NCI-H1105 (cell line): Measurements from ENCODE around the gene GPRC5B.

Experiments
- DNase-seq: peaks from one replicate; lab custom pipeline; 2025; lab: John Stamatoyannopoulos, UW

Gene GPRC5B, protein sequence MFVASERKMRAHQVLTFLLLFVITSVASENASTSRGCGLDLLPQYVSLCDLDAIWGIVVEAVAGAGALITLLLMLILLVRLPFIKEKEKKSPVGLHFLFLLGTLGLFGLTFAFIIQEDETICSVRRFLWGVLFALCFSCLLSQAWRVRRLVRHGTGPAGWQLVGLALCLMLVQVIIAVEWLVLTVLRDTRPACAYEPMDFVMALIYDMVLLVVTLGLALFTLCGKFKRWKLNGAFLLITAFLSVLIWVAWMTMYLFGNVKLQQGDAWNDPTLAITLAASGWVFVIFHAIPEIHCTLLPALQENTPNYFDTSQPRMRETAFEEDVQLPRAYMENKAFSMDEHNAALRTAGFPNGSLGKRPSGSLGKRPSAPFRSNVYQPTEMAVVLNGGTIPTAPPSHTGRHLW

DNA sequence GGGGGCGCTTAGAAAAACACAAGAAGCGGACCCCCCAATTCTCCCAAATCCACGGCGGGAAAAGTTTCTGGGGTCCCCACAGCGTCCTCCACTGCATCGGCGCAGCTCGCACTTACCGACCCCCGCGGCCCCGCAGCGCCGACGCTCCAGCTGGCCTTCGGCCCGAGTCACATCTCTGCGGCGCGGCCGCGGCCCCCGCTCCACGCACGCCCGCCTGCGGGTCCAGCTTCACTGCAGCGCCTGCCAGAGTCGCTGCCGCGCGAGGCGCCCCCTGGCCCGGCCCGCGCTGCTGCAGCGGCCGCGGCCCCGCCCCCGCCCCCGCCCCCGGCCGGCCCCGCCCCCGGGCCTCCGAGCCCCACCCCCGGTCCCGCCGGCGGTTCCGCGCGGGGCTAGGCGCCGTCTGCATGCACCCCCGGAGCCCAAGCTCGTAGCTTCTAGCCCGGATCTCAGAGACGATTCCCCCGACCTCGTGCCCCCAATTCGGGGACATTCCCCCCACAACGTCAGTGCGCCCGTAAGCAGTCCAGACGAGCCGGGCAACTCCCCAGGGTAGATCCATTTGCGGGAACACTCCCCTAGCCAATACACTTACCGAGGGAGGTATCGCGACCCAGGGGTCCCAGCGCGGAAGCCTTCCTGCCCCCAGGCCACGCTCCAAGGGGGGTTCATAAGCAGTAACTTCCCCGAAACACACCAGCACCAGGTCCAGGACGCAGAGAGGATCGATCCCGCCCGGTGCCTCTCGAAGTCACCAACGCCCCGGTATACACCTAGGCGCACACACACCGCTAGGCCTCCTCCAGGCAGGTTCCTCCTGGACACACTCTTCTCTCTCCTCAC is at the start of gene GPRC5B:
Gene GPRC5B, minus strand, starts transcription at position 238 of the 840 bp plus-strand sequence. CDS start 12,003 bp downstream, outside the sequence.
- DNase-seq, result peak; percentile 31

DNA sequence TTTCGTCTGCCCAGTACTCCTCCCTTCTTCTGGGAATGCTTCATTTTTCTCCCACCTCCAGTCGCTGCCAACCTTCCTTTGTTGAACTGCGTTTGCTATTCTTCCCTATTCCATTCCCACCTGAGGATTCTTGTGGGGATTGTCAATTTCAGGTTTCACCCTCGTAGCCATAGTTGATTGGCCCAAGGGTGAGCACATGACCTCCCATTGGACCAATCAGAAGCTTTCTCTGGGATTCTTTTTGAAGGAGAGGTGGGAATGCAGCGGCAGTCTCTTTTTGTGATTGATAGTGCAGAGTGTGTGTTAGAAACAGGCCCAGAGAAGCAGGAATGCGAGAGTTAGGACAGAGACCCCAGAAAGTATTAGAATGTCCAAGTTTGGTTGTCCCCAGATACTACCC is 49.1 kb upstream of the GPRC5B start:
- DNase-seq, result no peak

DNA sequence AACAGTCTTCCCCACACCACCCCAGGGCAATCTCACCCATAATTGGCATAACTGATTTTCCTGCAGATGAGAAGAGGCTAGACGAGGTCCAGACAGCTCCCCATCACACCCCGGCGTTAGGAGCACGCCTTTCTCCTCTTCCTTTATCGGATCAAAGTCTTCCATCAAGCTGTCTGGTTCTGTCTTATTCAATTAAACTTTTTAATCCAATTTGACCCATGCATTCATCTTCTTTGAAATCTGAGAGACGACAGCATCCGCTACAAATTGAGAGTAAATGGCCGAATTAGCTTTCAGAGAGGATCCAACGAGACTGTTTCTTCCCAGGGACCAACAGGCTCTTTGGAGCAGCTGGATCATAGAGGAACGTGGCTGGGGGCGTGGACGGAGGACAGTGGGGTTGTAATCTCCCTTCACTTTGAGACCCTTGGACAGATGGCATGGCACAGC is 44.4 kb upstream of the GPRC5B start:
- DNase-seq, result no peak

DNA sequence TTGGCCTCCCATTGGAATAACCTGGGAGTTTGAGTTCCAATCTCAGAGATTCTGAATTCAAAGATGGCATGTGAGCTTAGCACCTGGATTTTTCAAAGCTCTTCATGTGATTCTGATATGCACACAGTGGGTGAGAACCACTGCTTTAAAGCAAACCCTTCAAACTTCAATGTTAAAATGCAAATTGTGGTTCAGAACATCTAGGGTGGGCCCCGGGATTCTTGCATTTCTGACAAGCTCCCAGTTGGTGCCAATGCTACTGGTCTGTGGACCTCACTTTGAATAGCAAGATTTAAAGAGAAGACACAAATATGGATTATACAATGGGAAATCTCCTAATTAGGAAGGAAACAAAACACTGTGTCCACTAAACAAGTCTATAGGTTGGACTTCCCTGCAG is 43.8 kb upstream of the GPRC5B start:
- no peak for DNase-seq

DNA sequence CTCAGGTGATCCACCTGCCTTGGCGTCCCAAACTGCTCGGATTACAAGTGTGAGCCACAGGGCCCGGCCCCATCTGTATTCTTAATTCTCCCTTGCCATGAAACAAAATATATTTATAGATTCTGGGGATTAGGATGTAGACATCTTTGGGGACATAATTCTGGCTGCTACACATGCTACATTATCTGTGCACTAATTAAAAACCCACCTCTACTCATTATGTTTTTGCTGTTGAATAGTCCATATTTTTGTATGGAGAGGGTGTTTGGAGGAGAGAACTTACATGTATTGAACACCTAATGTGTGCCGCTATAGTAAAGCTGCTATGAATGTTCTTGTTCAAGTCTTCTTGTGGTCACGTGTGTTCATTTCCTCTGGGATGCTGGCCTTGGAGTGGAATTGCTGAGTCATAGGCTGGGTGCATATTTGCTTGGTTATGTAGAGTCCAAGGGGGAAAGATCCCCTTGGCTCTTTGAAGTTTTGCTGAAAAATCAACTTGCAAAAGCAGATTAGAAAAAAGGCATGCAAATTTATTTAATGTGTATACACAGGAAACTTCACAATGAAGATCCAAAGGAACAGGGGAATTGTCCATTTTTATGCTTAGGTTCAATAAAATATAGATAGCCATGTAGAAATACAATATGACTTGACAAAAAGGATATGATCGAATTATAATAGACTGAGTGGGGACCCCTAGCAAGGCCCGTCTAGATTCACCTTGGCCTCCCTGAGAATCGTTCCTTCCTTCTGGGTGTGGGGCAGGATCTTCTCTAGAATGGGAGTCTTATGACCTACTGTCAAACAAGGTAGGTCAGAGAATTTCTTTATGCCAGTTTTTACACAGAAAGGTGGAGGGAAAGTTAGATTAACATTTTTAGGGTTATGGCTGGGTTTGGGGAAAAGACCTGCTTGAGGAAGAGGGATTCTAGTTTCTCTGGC is 42.1 kb upstream of the GPRC5B start:
- no peak for DNase-seq

- no peak for DNase-seq
Observed at GRCh38 chr16:19923396-19923795, 38.7 kb upstream of the GPRC5B start.

DNA sequence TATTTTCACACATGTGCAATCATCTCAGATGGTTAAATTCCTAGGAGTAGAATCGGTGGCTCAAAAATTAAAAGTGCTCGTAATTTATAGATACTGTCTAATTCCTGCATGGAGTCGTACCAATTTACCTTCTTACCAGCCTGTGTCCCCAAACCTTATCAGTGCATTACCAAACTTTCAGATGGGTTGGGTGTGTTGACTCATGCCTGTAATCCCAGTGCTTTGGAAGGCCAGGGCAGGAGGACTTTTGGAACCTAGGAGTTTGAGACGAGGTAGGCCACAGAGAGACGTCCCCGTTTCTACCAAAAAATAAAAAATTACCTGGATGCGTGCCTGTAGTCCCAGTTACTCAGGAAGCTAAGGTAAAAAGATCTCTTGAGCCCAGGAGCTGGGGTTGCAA is 34.5 kb upstream of the GPRC5B start:
- DNase-seq, result no peak

GRCh38 chr16:19916064-19916463 is 31.4 kb upstream of the GPRC5B start:
- no peak for DNase-seq

DNA sequence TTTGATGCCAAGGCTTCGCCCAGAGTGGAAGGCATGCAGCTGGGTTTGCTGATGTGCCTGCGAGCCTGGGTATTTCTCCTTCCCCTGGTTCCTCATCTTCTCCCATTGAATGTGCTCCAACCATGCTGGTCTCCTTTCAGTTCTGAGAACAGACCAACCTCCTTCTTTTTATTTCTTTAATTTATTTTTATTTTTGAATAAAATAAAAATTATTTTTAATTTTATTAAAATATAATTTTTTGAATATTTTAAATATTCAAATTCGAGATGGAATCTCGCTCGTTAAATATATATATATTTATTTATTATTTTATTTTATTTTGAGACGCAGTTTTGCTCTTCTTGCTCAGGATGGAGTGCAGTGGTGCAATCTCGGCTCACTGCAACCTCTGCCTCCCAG is 30.2 kb upstream of the GPRC5B start:
- no peak for DNase-seq

DNA sequence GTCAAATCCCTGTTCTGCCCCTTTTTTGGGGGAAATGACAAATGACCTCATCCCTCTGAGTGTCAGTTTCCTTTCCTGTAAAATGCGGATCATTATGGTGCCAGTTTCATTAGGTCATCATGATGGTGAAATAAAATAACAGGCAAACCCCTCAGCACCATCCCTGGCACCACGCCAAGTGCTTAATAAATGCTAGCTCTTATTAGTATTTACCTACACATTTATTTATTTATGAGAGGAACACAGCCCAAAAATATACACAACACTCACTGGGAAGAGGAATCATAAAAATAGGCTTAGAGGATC is 28.6 kb upstream of the GPRC5B start:
- no peak for DNase-seq

DNA sequence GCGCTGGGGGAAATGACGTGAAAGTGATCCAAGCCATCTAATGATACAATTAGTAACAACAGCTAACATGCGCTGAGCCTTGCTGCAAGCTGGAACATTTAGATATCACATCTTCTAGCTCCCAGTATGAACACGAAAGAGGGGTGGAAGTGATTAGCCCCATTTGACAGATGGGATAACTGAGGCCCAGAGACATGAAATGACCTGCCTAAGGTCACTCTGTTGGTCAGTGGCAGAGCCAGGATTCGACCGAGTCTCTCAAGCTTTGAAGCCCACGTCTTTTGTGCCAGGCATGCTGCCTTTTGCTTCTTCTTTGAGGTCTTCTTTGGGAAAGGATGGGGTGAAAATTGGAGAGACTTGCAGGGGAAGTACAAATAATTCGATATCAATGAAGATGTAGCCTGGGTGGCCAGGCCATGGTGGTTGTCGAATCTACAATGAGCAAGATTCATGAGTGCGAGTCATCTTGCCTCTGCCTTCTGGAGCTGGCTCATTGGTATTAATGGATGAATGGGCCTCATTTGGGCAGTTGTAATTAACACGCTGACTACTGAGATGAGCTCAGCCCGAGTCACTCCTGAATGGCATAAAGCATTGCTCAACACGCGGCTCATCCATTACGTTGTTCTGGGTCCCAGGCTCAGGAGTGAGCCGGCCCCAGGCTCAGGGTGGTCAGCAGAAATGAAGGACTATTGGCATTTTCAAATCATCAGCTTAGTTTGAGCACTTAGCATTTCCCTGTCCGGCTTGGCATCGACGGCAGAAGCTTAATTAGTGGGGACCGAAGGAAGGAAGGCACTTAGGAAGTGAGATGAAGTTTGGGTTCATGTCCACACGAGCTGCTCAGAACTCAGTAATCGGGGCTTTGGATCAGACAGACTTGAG is 28.0 kb upstream of the GPRC5B start:
- DNase-seq, result no peak

GRCh38 chr16:19911747-19912454 is 27.3 kb upstream of the GPRC5B start:
- no peak for DNase-seq

GRCh38 chr16:19911204-19911603 is 26.6 kb upstream of the GPRC5B start:
- DNase-seq, result no peak

- DNase-seq, result no peak
Observed at GRCh38 chr16:19909750-19910322, 25.2 kb upstream of the GPRC5B start.

DNA sequence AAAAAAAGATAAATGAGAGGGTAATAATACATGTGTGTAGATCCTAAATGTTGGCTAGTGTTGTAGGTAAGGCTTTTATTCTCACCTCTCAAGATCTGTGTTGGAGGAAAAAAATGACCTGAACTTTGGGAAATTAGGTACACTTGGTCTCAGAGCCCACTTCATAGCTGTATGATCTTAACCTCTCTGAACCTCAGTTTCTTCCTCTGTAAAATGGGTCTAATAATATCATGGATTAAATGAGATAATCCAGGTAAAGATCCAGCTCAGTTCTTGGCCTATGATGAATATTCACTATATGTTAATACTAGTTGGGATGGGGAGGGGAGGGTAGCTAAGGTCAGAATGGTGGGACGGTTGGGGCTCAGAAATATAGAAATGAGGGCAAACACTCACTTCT is 24.3 kb upstream of the GPRC5B start:
- no peak for DNase-seq

DNA sequence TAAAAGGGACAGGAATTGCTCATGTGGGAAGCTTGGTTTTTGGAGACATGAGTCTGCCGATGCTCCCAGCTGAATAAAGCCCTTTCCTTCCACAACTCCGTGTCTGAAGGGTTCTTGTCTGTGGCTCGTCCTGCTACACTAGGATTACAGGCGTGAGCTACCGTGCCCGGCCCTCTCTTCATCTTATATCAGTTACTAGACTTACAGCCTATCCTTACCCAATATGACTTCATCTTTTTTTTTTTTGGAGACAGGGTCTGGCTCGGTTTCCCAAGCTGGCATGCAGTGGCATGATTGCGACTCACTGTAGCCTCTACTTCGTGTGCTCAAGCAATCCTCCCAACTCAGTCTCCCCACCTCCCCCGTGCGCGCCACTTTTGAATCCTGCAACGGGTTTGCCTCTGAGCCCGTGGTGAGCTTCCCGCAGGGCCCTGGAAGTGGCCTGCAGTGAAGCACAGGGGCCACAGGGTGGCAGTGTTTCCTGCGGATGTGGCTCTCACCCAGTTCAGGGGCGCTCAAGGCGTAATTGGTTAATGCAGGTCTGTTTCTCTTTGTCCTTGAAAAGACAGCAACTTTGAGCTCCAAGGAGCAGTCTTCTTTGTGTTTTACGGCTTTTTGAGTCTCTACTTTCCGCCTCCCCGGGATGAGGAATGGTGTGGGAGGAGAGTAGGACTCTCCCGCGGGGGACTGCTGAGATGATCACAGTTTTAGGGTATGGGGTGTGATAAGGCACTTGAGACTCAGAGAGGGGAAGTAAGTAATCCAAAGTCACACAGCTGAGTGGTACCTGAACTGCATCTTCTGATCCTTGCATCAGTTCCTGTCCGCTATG is 22.7 kb upstream of the GPRC5B start:
- no peak for DNase-seq

GRCh38 chr16:19901164-19901563 is 16.5 kb upstream of the GPRC5B start:
- DNase-seq, result no peak

DNA sequence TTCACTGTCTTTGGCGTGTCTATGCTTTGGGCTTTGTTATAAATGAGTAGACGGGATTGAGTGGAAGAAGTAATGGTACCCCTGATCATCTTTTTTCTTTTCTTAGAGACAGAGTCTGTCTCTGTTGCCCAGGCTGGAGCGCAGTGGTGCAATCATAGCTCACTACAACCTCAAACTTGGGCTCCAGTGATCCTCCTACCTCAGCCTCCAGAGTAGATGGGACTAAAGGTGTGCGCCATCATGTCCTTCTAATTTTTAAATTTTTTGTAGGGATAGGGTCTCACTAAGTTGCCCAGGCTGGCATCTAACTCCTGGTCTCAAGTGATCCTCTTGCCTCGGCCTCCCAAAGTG is 14.9 kb upstream of the GPRC5B start:
- DNase-seq, result no peak

DNA sequence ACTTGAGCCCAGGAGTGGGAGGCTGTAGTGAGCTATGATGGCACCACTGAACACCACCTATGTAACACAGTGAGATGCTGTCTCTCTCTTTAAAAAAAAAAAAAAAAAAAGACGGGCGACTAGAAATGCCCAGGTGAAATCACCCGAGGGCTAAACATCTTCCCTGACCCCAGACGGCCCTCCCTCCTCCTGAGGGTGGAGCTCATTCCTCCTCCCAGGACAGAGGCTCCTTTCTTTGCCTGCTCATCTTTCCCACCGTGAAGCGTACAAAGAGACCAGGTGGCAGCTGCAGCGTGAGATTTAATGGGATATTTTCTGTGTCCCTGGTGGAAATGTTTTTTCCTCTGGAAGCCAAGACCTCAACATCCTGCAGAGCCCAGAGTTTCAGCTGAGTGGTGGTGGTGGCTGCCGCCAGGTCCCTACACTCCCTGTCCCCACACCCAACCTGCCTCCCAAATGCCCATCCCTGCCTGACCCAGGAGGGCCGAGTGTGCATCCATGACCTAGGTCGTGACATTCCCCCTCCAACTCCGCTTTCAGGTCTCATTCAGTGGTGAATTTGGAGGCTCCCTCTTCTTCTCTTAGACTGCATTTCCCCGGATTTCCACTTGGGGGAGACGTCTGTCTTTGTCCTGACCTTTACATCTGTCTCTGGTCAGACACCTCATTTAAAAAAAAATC is 14.4 kb upstream of the GPRC5B start:
- peak; percentile 27 for DNase-seq
